Measurements from ENCODE around the gene MEIKIN. TPM values are rescaled to one million over a fixed set of nuclear protein-coding genes. Genes with fewer than 3 reads are reported as not detected.

MEIKIN gene
- total RNA-seq, 1 donor from 2014 or later: not detected

DNA sequence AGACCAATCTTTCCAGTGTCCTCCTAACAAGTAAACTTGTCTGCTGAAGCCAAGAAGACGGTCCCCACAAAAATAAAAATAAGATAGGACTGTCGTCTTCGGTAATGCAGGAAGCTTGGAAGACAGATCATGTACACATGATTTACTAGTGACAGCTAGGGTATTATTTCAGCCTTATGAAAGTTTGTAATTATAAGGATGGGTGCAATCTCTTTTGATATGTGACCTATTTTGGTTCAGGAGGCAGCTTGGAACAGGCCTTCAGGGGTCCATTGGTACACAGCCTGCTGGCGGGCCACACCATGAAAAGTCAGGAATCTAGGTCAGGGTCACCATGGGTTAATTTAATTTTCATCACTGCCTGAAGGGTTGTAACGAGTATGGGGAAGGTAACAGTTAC, 13.7 kb upstream of the MEIKIN start:
- no peak for DNase-seq (ENCODE audit: low spot score)
- Mint-ChIP-seq H3K9me3 (ENCODE audit: unreplicated experiment) (no peaks in the 10 kb centered on the region), H3K4me3 (ENCODE audit: unreplicated experiment) (no peak overlapping the region), H3K27ac (ENCODE audit: unreplicated experiment) (no peak overlapping the region), H3K4me1 (ENCODE audit: unreplicated experiment) (no peaks in the 10 kb centered on the region), H3K36me3 (ENCODE audit: low read depth, unreplicated experiment) (no peaks in the 10 kb centered on the region), H3K27me3 (ENCODE audit: unreplicated experiment) (no peaks in the 10 kb centered on the region)
- TF ChIP-seq, protein P1, sequence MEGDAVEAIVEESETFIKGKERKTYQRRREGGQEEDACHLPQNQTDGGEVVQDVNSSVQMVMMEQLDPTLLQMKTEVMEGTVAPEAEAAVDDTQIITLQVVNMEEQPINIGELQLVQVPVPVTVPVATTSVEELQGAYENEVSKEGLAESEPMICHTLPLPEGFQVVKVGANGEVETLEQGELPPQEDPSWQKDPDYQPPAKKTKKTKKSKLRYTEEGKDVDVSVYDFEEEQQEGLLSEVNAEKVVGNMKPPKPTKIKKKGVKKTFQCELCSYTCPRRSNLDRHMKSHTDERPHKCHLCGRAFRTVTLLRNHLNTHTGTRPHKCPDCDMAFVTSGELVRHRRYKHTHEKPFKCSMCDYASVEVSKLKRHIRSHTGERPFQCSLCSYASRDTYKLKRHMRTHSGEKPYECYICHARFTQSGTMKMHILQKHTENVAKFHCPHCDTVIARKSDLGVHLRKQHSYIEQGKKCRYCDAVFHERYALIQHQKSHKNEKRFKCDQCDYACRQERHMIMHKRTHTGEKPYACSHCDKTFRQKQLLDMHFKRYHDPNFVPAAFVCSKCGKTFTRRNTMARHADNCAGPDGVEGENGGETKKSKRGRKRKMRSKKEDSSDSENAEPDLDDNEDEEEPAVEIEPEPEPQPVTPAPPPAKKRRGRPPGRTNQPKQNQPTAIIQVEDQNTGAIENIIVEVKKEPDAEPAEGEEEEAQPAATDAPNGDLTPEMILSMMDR (IDR thresholded peaks at IDR 0.05; ENCODE audit: unreplicated experiment): no peak

DNA sequence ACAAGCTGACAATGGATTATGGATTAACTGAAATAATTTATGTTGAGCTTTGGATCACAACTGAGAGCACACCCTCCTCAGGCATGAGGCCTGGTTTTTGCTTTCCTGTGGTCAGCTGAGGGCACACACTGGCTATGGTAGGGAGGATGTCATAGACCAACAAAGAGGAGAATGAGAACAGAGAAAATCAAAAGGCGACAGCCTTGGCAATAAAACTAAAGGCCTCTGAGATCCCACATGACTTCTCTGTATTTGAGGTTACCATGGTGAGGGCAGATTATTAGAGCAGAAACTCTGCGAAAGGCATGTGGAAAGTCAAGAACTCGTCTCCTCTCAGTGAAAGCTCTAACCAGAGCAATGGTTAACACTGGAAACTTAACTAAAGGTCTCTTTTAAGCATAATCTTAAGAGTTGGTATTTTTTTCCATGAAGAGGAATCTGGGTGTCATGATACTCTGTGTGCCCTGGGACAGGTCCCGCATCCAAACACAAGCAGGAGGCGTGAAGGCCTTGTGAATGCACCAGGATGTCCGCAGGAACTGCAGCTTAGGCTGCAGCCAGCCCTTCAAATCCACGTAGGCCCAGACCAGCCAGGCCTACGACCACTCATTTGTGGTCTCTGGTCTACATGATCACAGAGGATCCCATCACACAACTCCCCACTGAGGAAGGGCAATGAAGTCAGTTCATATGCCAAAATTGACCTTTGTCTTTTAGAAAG, 12.4 kb upstream of the MEIKIN start:
- Mint-ChIP-seq H3K4me3 (ENCODE audit: unreplicated experiment) (no peak overlapping the region), H3K36me3 (ENCODE audit: low read depth, unreplicated experiment) (no peaks in the 10 kb centered on the region), H3K27me3 (ENCODE audit: unreplicated experiment) (no peaks in the 10 kb centered on the region), H3K4me1 (ENCODE audit: unreplicated experiment) (no peaks in the 10 kb centered on the region), H3K27ac (ENCODE audit: unreplicated experiment) (no peak overlapping the region), H3K9me3 (ENCODE audit: unreplicated experiment) (no peaks in the 10 kb centered on the region)
- TF ChIP-seq, protein P1 (IDR thresholded peaks at IDR 0.05; ENCODE audit: unreplicated experiment): no peak
- DNase-seq (ENCODE audit: low spot score): no peak

DNA sequence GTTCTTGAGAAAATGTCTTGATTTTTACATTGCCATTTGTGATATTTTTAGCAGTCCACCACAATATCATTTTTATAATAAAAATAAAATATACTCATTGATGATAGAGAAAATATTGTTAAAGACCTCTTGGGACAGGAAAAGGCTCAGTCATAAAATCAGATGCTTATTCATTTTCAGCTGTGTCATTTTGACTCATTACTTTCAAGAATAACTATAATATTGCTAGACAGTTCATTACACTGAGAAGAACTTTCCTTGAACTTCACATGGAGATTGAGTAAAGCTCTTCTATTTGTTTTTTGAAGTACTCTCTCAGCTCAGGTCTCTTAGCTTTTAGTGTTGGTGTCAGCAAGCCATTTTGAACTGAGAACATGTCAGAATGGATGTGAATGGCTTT, 8.5 kb upstream of the MEIKIN start:
- no peak overlapping the region for H3K4me3 Mint-ChIP-seq (ENCODE audit: unreplicated experiment)
- no peaks in the 10 kb centered on the region for H3K9me3 Mint-ChIP-seq (ENCODE audit: unreplicated experiment)
- no peaks in the 10 kb centered on the region for H3K4me1 Mint-ChIP-seq (ENCODE audit: unreplicated experiment)
- H3K27ac Mint-ChIP-seq (ENCODE audit: unreplicated experiment): no peak overlapping the region
- DNase-seq (ENCODE audit: low spot score): no peak
- H3K36me3 Mint-ChIP-seq (ENCODE audit: low read depth, unreplicated experiment): no peaks in the 10 kb centered on the region
- H3K27me3 Mint-ChIP-seq (ENCODE audit: unreplicated experiment): no peaks in the 10 kb centered on the region
- TF ChIP-seq, protein P1 (IDR thresholded peaks at IDR 0.05; ENCODE audit: unreplicated experiment): no peak

DNA sequence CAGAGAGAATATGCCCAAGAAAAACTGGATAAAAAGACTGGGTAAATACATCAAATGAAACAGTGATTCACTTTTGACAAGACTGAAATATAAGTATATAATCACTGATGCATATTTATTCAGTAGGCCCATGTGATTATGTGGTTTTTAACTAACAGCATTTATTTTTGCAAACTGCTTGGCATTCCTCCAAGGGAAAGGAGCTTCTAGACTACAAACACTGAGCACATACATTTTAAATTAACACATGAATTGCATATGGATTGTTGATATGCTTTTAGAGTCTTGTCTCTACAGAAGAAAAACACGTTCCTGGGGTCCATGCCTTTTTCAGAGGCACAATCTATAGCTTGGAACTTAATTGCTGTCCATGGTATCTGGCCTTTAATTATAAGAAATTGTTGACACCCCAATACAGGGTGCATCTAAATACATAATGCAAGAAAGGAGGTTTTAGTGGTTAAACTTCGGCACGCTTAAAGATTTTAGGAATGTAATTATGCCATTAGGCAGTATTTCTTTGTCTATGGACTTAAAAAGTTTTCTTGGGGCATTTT, 6.9 kb upstream of the MEIKIN start:
- Mint-ChIP-seq H3K4me3 (ENCODE audit: unreplicated experiment) (no peak overlapping the region), H3K27ac (ENCODE audit: unreplicated experiment) (no peak overlapping the region), H3K27me3 (ENCODE audit: unreplicated experiment) (no peaks in the 10 kb centered on the region), H3K9me3 (ENCODE audit: unreplicated experiment) (no peaks in the 10 kb centered on the region), H3K36me3 (ENCODE audit: low read depth, unreplicated experiment) (no peaks in the 10 kb centered on the region), H3K4me1 (ENCODE audit: unreplicated experiment) (no peaks in the 10 kb centered on the region)
- TF ChIP-seq, protein P1 (IDR thresholded peaks at IDR 0.05; ENCODE audit: unreplicated experiment): no peak
- DNase-seq (ENCODE audit: low spot score): no peak

DNA sequence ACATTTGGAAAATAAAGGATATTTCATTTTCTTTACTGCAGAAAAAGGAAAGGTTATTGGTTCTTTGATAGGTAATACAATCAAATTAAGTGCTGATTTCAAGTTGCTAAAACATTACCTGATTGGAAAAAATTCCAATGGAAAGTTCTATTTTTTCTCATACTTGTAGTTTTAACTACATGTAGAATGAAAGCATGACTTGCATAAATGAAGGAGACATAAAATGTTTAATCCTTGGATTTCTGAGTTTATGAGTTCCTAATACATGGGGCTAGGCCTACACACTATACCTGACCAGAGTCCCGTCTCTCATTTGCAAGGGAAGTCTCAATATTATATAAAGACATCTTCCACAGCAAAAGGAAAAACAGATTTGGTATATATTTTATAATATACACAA, 5.2 kb upstream of the MEIKIN start:
- H3K4me3 Mint-ChIP-seq (ENCODE audit: unreplicated experiment): no peak overlapping the region
- H3K4me1 Mint-ChIP-seq (ENCODE audit: unreplicated experiment): no peaks in the 10 kb centered on the region
- no peak overlapping the region for H3K27ac Mint-ChIP-seq (ENCODE audit: unreplicated experiment)
- no peaks in the 10 kb centered on the region for H3K36me3 Mint-ChIP-seq (ENCODE audit: low read depth, unreplicated experiment)
- no peaks in the 10 kb centered on the region for H3K9me3 Mint-ChIP-seq (ENCODE audit: unreplicated experiment)
- H3K27me3 Mint-ChIP-seq (ENCODE audit: unreplicated experiment): peaks cover 1% of the 10 kb centered on the region
- TF ChIP-seq, protein P1 (IDR thresholded peaks at IDR 0.05; ENCODE audit: unreplicated experiment): no peak
- no peak for DNase-seq (ENCODE audit: low spot score)
